ENCODE results near the gene PSD. TPM values are rescaled to one million over a fixed set of nuclear protein-coding genes. Genes with fewer than 3 reads are reported as not detected.
A peak's percentile ranks its signal among the peaks of the same experiment; 100 is the strongest.

The PSD gene
- total RNA-seq, 1 experiment from 2014 or later, result 1.6 TPM

DNA sequence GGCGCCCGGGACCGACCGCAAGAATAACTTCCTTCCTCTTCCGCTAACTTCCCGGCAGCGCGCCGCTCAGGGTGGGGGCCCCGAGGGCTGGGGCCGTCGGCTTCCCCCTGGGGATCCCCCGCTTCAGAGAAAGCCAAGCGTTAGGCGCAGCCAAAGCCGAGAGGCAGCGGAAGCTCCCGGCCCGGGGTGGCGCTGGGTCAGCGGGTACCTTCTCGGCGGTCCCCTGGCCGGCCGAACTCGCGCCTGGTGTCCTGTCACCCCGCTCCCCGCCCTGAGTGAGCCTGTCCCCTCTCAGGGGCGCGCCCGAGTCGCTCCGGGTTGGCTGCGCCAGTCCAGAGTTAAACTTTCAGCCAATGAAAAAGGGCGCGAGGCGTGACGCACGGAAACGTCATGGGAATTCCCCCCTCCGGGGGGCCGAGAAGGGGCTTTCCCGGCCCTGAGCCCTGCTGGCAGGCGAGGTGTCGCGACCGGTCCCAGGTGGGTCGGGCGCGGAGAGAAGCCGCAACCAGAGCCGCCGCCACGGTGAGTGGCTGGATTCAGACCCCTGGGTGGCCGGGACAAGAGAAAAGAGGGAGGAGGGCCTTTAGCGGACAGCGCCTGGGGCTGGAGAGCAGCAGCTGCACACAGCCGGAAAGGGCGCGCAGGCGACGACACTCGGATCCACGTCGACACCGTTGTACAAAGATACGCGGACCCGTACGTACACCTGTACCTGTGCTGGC, 24.3 kb downstream of the PSD start:
- ChIA-PET POLR2A (ENCODE audit: unreplicated experiment) (interaction anchor here (0.6 kb wide), 1 partner anchor 107 kb away, joined by 3 read pairs; no protein-coding TSS in a partner anchor), CTCF (interaction anchor here (0.6 to 0.7 kb wide), 2 partner anchors 29 to 164 kb away, joined by 3 to 14 read pairs; no protein-coding TSS in a partner anchor)
- DNase-seq, result peak; percentile 75 to 87
- Histone ChIP-seq H3K9me2 (ENCODE audit: insufficient read depth) (no peaks in the 10 kb centered on the region), H3K9me3 (ENCODE audit: insufficient read depth, low read depth) (no peaks in the 10 kb centered on the region), H3K4me1 (replicated peaks; ENCODE audit: insufficient read depth) (0 out of 2 replicates have a peak, but pooled peaks cover 6% of the 10 kb centered on the region), H4K20me1 (ENCODE audit: insufficient read depth) (no peaks in the 10 kb centered on the region), H3K79me2 (ENCODE audit: low read depth) (peaks cover 5% of the 10 kb centered on the region; the same call in 1 of the 2 replicates), H3F3A (ENCODE audit: insufficient read depth, low read depth) (no peaks in the 10 kb centered on the region; the same call in 1 of the 2 replicates), H3K27ac (peak overlapping the region; percentile 40), H3K36me3 (ENCODE audit: low read depth) (no peaks in the 10 kb centered on the region), H3K4me3 (peak overlapping the region; percentile 77), H3K27me3 (ENCODE audit: insufficient read depth, low read depth) (no peaks in the 10 kb centered on the region), H2AFZ (peak overlapping the region; percentile 83), H3K4me2 (peak overlapping the region; percentile 95)
- intact Hi-C loops (cut with micrococcal nuclease; ENCODE audit: unreplicated experiment), result loop anchor here (1.0 to 10.0 kb wide), 4 partner anchors 25 to 251 kb away; partner anchors contain the start of gene TRIM8
- TF ChIP-seq, protein P1, sequence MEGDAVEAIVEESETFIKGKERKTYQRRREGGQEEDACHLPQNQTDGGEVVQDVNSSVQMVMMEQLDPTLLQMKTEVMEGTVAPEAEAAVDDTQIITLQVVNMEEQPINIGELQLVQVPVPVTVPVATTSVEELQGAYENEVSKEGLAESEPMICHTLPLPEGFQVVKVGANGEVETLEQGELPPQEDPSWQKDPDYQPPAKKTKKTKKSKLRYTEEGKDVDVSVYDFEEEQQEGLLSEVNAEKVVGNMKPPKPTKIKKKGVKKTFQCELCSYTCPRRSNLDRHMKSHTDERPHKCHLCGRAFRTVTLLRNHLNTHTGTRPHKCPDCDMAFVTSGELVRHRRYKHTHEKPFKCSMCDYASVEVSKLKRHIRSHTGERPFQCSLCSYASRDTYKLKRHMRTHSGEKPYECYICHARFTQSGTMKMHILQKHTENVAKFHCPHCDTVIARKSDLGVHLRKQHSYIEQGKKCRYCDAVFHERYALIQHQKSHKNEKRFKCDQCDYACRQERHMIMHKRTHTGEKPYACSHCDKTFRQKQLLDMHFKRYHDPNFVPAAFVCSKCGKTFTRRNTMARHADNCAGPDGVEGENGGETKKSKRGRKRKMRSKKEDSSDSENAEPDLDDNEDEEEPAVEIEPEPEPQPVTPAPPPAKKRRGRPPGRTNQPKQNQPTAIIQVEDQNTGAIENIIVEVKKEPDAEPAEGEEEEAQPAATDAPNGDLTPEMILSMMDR (conservative IDR thresholded peaks at IDR 0.05), result peak; percentile 79
- no peak for TF ChIP-seq EZH2 (IDR thresholded peaks at IDR 0.05; ENCODE audit: low read depth)
- no TSS peak for BruUV-seq (replicated peaks)

DNA sequence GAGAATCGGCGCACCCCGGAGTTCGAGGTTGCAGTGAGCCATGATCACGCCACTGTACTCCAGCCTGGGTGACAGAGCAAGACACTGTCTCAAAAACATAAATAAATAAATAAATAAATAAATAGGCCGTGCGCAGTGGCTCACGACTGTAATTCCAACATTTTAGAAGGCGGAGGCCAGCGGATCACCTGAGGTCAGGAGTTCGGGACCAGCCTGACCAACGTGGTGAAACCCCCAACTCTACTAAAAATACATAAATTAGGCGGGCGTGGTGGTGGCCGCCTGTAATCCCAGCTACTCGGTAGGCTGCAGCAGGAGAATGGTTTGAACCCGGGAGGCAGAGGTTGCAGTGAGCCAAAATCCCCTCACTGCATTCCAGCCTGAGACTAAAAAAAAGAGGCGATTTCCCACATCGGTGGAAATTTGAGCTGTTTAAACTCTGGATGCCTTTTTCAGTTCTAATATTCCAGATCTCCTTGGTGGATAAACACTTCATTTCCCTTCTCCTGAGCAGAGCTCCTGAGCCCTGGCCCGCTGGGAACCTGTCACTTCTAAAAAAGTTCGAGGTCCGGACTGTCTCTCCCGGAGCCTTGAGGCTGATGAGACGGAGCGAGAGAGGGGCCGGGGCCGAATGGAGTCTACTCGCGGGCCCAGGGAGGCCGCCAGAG, 25.0 kb downstream of the PSD start:
- Histone ChIP-seq H3K27ac (no peak overlapping the region), H4K20me1 (ENCODE audit: insufficient read depth) (no peaks in the 10 kb centered on the region), H3K4me3 (peak overlapping the region; percentile 77; the same call in 1 of the 2 replicates), H3K9me2 (ENCODE audit: insufficient read depth) (no peaks in the 10 kb centered on the region), H3K36me3 (ENCODE audit: low read depth) (no peaks in the 10 kb centered on the region), H3F3A (ENCODE audit: insufficient read depth, low read depth) (no peaks in the 10 kb centered on the region; the same call in 1 of the 2 replicates), H2AFZ (peak overlapping the region; percentile 83), H3K27me3 (ENCODE audit: insufficient read depth, low read depth) (no peaks in the 10 kb centered on the region), H3K79me2 (ENCODE audit: low read depth) (peaks cover 5% of the 10 kb centered on the region; the same call in 1 of the 2 replicates), H3K4me1 (replicated peaks; ENCODE audit: insufficient read depth) (0 out of 2 replicates have a peak, but pooled peaks cover 6% of the 10 kb centered on the region), H3K4me2 (peak overlapping the region; percentile 95), H3K9me3 (ENCODE audit: insufficient read depth, low read depth) (no peaks in the 10 kb centered on the region)
- no peak for TF ChIP-seq EZH2 (IDR thresholded peaks at IDR 0.05; ENCODE audit: low read depth)
- TF ChIP-seq, protein P1 (conservative IDR thresholded peaks at IDR 0.05), result no peak
- no peak for DNase-seq
- ChIA-PET CTCF (interaction anchor here (0.6 to 0.7 kb wide), 2 partner anchors 29 to 164 kb away, joined by 3 to 14 read pairs; no protein-coding TSS in a partner anchor), POLR2A (ENCODE audit: unreplicated experiment) (no interaction called here)
- intact Hi-C loops (cut with micrococcal nuclease; ENCODE audit: unreplicated experiment), result loop anchor here (1.0 to 10.0 kb wide), 4 partner anchors 25 to 251 kb away; partner anchors contain the start of gene TRIM8
- BruUV-seq (replicated peaks), result TSS peak; percentile 69

GRCh38 chr10:102392306-102392705, 26.3 kb downstream of the PSD start:
- Histone ChIP-seq H3K4me1 (replicated peaks; ENCODE audit: insufficient read depth) (0 out of 2 replicates have a peak, but pooled peaks cover 6% of the 10 kb centered on the region), H3K4me3 (no peak overlapping the region), H3K4me2 (no peak overlapping the region), H3K79me2 (ENCODE audit: low read depth) (peaks cover 5% of the 10 kb centered on the region; the same call in 1 of the 2 replicates), H4K20me1 (ENCODE audit: insufficient read depth) (no peaks in the 10 kb centered on the region), H3K9me3 (ENCODE audit: insufficient read depth, low read depth) (no peaks in the 10 kb centered on the region), H3K9me2 (ENCODE audit: insufficient read depth) (no peaks in the 10 kb centered on the region), H3K27me3 (ENCODE audit: insufficient read depth, low read depth) (no peaks in the 10 kb centered on the region), H2AFZ (no peak overlapping the region), H3F3A (ENCODE audit: insufficient read depth, low read depth) (no peaks in the 10 kb centered on the region; the same call in 1 of the 2 replicates), H3K36me3 (ENCODE audit: low read depth) (no peaks in the 10 kb centered on the region), H3K27ac (no peak overlapping the region)
- no peak for TF ChIP-seq EZH2 (IDR thresholded peaks at IDR 0.05; ENCODE audit: low read depth)
- TF ChIP-seq, protein P1 (conservative IDR thresholded peaks at IDR 0.05), result no peak
- no TSS peak for BruUV-seq (replicated peaks)
- intact Hi-C loops (cut with micrococcal nuclease; ENCODE audit: unreplicated experiment), result loop anchor here (5.0 to 10.0 kb wide), 2 partner anchors 85 to 252 kb away; partner anchors contain the start of gene TRIM8
- DNase-seq, result no peak
- ChIA-PET CTCF (interaction anchor here (0.7 kb wide), 1 partner anchor 164 kb away, joined by 3 read pairs; no protein-coding TSS in a partner anchor), POLR2A (ENCODE audit: unreplicated experiment) (no interaction called here)

Measured in PC-9 (cell line).